NCI-H2227 (cell line): ENCODE results near the gene SAMM50.

Experiments used
- DNase-seq: peaks from one replicate; lab custom pipeline; 2025; ENCODE audit not compliant: unreplicated experiment; lab: John Stamatoyannopoulos, UW

Gene SAMM50

DNA sequence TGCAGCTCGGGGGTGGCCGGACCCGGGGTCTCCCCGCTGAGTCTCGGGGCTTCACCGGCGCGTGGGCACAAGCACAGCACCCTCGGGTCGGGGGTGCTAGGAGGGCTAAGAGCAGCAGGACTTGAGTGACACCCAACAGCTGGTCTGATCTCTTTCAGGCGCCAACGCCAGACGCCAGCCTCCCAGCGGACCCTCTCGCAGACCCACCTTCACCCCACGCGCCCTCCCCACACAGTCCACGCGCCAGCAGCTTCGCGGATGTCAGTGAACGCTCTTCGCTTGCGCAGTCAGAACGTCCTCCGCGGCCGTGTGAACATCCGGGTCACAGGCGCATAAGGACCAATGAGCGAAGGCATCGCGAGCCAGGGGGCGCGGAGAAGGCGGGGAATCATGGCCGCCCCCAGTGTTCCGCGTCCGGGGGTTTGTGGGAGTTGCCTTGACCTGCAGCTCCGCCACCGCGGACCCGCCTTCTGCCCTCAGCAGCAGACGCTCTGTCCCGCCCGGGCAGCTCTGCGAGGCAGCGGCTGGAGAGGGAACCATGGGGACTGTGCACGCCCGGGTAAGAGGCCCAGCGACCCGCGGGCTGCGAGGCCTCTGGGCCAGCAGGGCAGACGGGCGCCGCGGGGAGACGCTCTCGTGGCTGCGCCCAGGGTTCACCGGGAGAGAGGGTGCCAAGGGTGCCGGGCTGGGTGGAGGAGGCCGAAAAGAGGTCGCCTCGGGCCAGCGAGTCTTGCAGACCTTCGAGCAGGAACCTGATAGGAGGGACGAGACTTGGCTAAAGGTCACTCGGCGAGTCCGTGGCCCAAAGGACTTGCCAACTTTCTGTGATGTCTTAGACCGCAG is at the start of gene SAMM50:
Gene SAMM50 (plus strand): TSS at position 403 of the 843 bp plus-strand sequence. CDS start 136 bp downstream, at position 539.
- peak; percentile 92 for DNase-seq

DNA sequence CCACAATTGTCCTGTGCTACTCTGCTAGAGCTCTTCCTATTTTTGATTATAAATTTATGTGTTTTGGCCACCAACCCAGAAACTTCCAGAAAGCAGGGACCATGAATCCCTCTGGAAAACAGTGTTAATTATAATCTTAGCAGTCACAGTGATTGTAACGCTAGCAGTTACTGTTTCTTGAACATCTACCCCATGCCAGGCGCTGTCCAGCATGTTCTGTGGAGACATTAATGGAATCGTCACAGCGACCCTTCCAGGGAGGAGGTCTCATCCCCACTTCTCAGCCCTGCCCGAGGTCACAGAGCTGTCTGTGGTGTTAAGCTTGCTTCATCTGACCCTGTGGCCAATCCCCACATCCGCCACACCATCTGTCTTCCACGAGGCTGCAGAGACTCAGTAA is 49.6 kb upstream of the SAMM50 start:
- DNase-seq: no peak

GRCh38 chr22:43909708-43910107 is 45.5 kb upstream of the SAMM50 start:
- DNase-seq: no peak

- DNase-seq: no peak
Observed at GRCh38 chr22:43910178-43910695, 45.0 kb upstream of the SAMM50 start.

- no peak for DNase-seq
Observed at GRCh38 chr22:43911351-43911750, 43.9 kb upstream of the SAMM50 start.

- DNase-seq: no peak
Observed at GRCh38 chr22:43917521-43917920, 37.7 kb upstream of the SAMM50 start.

DNA sequence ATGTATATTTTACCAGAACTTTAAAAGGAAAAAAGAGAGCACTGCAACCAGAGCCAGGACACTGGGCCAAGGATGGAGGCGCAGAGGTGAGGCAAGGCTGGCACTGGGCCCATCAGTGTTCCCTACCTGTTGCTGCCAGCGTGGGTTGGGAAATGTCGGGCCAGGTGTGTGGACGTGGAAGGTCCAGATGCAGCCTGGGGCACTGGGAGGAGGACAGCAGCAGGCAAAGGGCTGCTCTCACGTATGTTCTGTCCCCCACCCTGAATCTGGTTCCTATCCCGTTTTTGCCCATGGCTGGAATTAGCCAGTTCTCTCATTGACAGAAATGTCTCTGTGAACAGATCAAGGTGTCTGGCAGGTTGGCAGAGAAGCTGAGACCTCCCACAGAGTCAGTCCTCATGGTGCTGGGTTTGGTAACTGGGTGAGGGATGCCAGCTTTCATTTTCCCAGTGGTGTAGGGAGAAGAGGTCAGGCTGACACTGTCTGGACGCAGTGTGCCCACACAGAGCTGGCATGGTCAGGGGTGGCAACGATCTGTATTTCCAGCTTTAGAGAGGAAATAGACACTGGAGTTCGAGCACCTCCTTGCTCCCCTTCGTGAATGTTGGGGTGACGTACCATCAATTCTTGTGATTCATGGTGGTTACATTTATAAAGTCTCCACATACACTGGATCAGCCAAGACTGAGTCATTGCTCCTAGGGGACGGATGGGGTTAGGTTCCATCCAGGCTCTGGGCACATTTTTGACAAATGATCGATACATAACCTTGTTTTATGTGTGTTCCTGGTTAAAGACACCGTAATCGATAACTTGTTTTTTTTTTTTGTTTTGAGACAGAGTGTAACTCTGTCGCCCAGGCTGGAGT is 35.9 kb upstream of the SAMM50 start:
- no peak for DNase-seq

GRCh38 chr22:43921370-43921769 is 33.9 kb upstream of the SAMM50 start:
- no peak for DNase-seq

DNA sequence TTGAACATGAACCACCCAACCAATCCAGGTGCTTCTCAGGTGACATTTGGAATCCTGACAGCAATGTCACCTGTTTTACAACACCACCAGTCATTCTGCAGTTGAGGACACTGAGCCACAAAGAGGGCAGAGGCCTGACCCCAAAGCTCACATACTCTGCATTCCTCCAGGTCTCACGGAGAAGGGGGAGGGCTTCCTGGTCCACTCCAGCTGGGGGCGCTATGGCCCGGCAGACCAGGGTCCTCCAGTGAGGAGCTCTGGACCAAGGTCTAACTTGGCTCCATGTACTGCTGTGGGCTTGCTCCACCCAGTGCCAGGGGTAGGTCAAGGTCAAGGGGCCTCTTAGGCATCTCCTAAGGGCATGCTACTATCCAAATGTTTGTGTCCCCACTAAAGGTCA is 33.1 kb upstream of the SAMM50 start:
- no peak for DNase-seq

DNA sequence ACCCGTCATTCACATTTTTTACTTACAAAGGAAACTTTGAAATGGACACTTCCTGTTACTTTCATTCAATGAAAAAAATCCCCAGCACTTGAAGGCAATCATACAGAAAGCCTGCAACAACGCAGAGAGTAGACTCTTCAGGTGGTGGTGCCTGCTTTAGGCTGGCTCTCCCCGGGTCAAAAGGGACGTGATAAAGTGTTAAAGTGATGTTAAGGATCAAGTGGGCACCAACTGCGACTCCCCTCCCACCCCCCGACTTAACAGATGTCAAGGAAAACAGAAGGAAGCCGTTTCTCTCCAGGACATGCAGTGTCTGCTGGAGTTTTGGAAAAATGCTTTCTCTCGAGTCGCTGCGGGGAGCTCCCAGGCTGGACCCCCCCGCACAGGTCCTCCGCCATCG is 32.1 kb upstream of the SAMM50 start:
- DNase-seq: peak; percentile 71

GRCh38 chr22:43923631-43924464 is 31.4 kb upstream of the SAMM50 start, which contains the start of gene PNPLA3:
PNPLA3 (plus strand) TSS chr22:43923805; CDS start chr22:43923912, 107 bp downstream.
- DNase-seq: peak; percentile 87

GRCh38 chr22:43924877-43925276 is 30.4 kb upstream of the SAMM50 start:
- DNase-seq: no peak

DNA sequence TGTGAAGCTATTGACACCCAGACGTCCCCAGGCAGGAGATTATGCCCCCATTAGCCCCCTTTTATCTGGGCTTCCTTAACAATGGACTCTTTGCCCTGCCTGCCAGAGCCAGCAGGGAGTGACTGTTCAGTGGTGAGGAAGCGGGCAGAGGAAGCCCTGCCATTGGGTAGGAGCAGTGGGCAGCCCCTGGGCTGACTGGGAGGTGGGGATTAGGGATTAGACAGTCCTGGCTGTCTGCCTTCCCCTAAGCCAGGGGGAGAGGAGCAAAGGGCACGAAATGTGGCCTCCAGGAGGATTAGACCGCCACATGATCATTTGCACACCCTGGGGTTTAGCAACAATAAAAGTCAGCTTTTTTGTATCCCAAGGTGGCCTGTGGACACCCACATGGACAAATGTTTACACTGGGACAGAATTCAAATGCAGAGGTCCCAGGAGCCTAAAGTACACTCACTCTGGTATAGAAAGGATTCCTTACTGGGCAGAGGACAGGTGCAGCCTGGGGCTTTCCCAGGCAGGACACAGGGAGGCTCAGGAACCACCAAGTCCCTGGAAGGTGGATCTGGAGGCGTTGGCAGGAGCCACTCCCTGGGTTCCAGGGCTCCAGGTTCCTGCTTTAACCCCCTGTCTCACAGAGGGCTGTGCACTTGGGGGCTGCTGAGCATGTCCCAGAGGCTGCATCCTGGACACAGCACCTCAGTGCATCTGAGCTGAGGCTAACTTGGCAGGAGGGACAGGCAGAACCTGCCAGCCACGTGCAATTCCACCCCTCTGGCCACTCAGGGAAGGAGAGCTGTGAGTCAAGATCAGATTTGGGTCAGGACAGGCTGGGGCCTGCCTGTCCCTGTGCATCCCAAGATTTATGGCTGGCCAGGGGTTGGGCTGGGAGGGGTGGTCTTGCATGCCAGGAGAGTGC is 29.6 kb upstream of the SAMM50 start:
- peak; percentile 26 for DNase-seq

- no peak for DNase-seq
Observed at GRCh38 chr22:43926349-43926710, 28.9 kb upstream of the SAMM50 start.

- DNase-seq: no peak
Observed at GRCh38 chr22:43928468-43928867, 26.8 kb upstream of the SAMM50 start.

DNA sequence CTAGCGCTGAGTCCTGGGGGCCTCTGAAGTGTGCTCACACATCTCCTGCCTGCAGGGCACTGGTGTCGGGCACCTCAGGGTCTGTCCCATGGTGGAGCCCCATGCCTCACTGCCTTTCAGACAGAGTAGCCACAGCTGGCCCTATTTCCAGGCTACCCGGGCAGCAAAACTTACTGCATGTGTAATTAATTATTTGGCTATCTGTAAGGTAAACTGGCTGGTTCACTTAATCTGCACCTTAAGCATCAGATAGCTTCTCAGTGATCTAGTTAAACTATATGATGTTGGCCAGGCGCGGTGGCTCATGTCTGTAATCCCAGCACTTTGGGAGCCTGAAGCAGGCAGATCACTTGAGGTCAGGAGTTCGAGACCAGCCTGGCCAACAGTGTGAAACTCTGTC is 26.3 kb upstream of the SAMM50 start:
- no peak for DNase-seq

GRCh38 chr22:43931771-43932170 is 23.5 kb upstream of the SAMM50 start:
- DNase-seq: no peak

DNA sequence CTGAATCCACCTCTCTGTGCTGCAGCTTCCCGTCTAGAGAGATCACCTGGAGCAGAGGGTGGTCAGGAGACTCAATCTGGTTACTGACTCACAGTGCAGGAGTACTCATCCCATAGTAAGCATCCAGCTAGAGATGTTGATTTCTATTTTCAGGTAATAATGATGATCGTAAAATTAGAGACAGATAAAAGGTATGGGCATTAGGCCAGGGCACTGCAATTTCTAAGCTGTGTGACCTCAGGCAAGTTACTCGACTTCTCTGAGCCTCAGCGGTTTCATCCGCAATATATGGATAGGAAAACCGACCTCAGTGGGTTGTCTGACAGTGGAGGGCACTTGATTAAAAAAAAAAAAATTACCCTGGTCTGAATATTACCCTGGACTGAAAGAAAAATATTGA is 13.8 kb upstream of the SAMM50 start:
- DNase-seq: no peak

- no peak for DNase-seq
Observed at GRCh38 chr22:43944670-43945430, 10.4 kb upstream of the SAMM50 start.
